Kidney epithelial cell (primary cell): Measurements from ENCODE around the gene CDK5R1. TPM values are rescaled to one million over a fixed set of nuclear protein-coding genes. Genes with fewer than 3 reads are reported as not detected.

Source experiments
- DNase-seq: peaks from one replicate; pipeline ENCODE4 v3.0.0-alpha.2; 2010; ENCODE audit warnings: low read depth
- H3K27me3 ChIP-seq: 2 replicates; pipeline ENCODE4 v1.6.0; 2011; ENCODE audit warnings: low read length; ENCODE audit not compliant: control insufficient read depth, insufficient read depth
- H3K36me3 ChIP-seq: 2 replicates; pipeline ENCODE4 v1.5.1; 2011; ENCODE audit warnings: low read length; ENCODE audit not compliant: control insufficient read depth, insufficient read depth
- H3K4me3 ChIP-seq: 2 replicates; pipeline ENCODE4 v1.5.1; 2011; ENCODE audit warnings: low read depth, mild to moderate bottlenecking, control low read depth, low read length
- CTCF ChIP-seq: IDR thresholded peaks from 2 replicates; pipeline ENCODE4 v1.5.1; 2011; ENCODE audit warnings: mild to moderate bottlenecking, moderate library complexity, low read length, control low read depth, inconsistent platforms; ENCODE audit not compliant: insufficient read depth, poor library complexity, severe bottlenecking
- total RNA-seq: library from RNA; depleted of rRNA; stranded (reverse); fragments of >200 nt; gene quantifications from 2 replicates; pipeline ENCODE4 v1.2.3, GENCODE V29; 2015

The CDK5R1 gene
- total RNA-seq, 1 donor from 2014 or later: 16.0 TPM

DNA sequence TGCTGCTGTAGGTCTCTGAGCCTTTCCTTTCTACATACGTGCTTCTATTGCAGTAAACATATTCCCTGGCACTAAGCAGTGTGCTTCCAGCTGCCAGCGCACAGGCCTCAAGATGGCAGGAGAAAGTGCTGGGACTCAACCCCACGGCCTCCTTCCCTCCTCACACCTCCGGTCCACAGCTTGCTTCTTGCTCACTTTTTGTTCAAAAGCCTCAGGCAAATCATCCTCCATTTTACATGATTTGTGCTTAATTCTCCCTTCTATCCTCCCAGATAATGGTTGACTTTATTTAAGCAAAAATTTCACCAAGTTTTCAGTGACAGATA, 5.4 kb downstream of the CDK5R1 start:
- H3K36me3 ChIP-seq: no peaks in the 10 kb centered on the region
- no peak overlapping the region for H3K4me3 ChIP-seq
- no peak for DNase-seq
- TF ChIP-seq CTCF: no peak
- no peaks in the 10 kb centered on the region for H3K27me3 ChIP-seq

DNA sequence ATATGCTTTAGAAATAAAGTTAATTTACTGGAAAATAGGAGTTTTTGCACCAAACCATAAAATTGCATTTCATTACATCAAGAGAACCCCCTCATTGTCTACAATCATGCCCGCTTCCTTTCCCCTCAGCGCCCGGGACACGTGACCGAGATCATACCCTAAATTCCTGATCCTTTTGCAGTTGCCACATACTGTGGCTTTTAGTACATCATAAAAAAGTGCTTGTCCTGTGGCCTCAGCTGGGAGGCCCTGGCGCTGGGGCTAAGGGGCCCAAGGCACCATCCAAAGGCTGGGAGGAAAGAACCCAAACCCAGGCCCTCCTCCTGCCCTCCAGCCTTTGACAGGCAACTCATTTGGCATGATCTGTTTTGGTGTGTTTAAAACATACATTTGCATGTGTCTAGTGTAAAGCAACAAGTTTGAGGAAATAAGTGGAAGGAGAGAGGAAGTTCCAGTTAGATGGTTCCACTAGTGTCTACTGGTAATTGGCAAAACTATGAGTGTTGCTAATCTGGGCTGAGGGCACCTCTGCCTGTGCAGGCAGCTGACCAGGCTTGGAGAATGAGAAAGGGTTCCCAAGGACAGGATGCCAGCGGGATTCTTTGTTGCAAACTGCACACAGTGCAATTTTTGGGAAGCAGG, 6.0 kb downstream of the CDK5R1 start:
- no peaks in the 10 kb centered on the region for H3K36me3 ChIP-seq
- TF ChIP-seq CTCF: no peak
- no peaks in the 10 kb centered on the region for H3K27me3 ChIP-seq
- no peak overlapping the region for H3K4me3 ChIP-seq
- DNase-seq: no peak

DNA sequence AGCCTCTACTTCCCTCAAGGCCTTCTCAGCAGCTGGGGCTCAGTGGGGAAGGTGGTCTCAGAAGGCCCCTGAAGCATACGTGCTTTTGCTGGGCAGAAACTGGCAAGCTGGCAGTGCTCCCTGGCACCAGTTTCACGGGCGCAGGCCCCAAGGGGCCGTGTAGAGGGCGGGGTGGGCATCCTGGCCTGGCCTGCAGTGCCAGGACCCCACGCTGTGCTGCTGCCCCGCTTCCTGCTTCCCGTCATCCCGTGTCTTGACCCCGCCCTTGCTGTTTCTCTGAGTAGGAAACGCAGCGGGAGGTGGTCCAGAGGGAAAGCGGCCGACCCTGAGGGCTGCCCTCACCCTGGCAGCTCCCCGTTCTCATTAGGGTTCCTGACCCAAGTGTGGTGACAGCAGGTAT, 6.8 kb downstream of the CDK5R1 start:
- Histone ChIP-seq H3K36me3 (no peaks in the 10 kb centered on the region), H3K27me3 (no peaks in the 10 kb centered on the region), H3K4me3 (no peak overlapping the region)
- TF ChIP-seq CTCF: no peak
- DNase-seq: no peak

- Histone ChIP-seq H3K27me3 (no peaks in the 10 kb centered on the region), H3K36me3 (no peaks in the 10 kb centered on the region), H3K4me3 (no peak overlapping the region)
- TF ChIP-seq CTCF: no peak
- DNase-seq: no peak
Observed at GRCh38 chr17:32493976-32494513, 7.3 kb downstream of the CDK5R1 start.

GRCh38 chr17:32494621-32495358, 8.0 kb downstream of the CDK5R1 start:
- DNase-seq: no peak
- Histone ChIP-seq H3K4me3 (no peak overlapping the region), H3K27me3 (no peaks in the 10 kb centered on the region), H3K36me3 (no peaks in the 10 kb centered on the region)
- TF ChIP-seq CTCF: no peak
